NCI-H1436 treated with DMSO at 0.1 percent for 48 hours (cell line): ENCODE measurements around the gene SAG.
A peak's percentile ranks its signal among the peaks of the same experiment; 100 is the strongest.
"Not testable (repeated sequence)": the region's sequence is repeated elsewhere in the genome, so short reads cannot be mapped to it uniquely, and the experiment has no call there.

Experiments used
- DNase-seq: peaks from one replicate; lab custom pipeline; 2025; lab: John Stamatoyannopoulos, UW

SAG gene

DNA sequence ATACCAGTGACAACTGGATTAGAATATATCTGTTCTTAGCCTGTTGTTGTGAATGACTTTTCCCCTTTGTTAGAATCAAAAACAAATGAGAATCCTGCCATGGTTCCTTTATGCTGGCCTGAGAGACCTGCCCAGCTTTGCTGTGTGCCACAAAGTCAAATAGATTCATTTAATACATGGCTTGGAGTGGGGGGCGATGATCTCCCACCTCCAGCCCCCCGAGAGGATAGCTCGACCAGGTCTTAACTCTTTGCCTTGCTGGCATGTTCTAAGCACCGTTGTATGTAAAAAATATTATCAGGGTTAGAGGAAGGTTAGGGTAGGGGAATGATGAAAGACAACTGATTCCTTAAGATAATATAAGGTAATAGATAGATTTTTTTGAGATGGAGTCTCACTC lies 24.5 kb downstream of the SAG start:
- no peak for DNase-seq

DNA sequence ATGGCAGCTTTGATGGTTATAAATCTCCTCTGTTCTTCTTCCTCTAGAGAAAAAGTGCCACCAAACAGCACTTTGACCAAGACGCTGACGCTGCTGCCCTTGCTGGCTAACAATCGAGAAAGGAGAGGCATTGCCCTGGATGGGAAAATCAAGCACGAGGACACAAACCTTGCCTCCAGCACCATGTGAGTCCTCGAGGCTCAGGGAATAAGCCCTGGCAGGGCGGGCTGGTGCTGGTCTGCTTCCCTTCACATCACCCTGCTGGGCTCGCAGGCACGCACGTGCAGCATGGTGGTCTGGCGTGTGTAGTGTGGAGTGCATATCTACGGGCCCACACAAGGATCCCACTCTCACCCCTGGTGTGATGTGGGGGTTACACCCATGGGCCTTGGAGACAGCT lies 27.3 kb downstream of the SAG start:
- no peak for DNase-seq

DNA sequence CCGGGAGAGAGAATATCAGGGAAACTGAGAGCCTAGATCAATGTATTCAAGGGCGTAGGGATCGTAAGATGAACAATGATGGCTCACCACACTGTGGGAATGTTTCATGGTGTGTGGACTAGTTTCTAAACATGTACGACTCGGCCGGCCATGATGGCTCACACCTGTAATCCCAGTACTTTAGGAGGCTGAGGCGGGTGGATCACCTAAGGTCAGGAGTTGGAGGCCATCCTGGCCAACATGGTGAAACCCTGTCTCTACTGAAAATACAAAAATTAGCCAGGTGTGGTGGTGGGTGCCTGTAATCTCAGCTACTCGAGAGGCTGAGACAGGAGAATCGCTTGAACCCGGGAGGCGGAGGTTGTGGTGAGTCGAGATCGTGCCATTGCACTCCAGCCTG lies 28.5 kb downstream of the SAG start:
- DNase-seq = not testable (repeated sequence)

DNA sequence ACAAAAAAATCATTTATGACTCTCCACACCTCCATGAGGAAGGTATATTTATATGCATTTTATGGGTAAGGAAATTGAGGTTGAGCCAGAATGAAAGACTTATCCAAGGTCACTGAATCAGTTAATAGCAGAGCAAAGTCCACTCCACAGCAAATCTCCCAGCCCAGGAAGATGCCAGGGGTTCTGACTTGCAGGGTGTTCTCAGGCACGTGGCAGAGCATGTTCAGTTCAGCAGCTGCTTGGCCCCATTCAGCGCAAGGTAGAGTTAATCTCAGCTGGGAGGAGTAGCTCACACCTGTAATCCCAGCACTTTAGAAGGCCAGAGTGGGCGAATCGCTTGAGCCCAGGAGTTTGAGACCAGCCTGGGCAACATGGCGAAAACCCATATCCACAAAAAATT lies 28.9 kb downstream of the SAG start:
- no peak for DNase-seq

DNA sequence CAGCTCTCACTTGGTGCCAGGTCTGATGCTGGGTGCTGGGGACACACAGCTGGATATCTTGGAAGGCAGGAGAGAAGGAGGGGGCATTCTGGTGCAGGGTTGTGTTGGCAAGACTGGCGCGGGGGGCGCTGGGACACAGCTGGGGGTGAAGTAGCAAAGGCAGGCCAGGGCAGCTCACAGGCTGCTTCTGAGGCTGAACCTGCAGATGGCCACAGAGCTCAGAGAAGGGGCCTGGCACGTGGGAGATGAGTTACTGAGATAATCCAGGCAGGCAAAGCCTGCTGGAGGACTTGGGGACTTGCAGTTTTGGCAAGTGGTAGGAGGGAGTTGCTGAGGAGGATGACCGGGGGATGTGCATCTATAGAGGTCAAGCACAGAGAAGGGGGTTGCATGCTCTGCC lies 30.4 kb downstream of the SAG start:
- no peak for DNase-seq

DNA sequence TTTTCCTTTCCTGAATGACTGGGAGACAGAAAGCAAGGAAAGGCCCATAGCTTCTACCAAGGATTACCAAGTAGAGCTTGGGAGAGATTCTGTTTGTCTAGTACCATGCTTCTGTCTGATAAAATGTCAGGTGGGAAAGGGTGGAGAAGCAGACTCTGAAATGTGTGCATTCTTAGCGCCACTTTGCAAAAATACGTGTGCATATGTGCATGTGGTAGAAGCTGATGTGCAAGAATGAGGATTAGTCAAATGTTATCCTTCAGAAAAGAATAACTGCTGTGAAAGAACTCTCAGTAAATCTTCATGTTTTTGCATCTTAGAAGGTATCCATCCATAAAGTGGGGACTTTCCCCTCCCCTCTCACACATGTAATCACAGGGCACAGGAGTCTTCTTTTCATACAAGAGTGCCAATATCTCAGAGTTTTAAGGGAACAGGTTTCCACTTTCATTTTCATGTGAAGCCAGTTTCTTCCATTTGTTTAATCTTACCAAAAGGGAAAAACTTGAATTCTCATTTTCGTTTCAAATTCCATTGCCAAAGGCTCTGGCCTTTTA lies 31.3 kb downstream of the SAG start:
- DNase-seq = no peak

DNA sequence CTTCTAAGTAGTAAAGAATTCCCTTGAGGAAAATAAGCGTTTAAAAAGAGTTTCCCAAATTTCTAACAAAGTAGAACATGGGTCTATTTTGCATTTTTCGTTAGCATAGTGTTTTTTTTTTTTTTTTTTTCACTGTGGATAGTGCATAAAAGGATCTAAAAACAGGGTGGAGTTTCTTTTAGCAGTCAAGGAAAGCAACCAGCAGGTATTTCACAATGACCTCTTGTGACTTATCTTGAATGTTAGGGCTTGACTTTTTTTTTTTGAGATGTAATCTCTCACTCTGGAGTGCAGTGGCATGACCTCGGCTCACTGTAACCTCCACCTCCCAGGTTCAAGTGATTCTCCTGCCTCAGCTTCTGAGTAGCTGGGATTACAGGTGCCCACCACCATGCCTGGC lies 31.8 kb downstream of the SAG start:
- DNase-seq = no peak

DNA sequence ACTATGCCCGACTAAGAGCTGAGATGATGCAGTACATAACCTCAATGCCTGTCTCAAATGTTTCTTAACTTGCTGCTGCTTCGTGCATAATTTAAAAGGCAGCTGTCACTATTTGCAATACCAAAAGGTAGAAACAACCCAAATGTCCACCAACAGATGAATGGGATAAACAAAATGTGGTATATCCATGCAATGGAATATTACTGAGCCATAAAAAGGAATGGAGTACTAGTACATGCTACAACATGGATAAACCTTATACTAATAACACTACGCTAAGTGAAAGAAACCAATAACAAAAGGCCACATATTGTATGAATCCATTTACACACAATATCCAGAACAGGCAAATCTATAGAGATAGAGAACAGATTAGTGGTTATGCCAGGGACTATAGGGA lies 33.7 kb downstream of the SAG start:
- DNase-seq = no peak

DNA sequence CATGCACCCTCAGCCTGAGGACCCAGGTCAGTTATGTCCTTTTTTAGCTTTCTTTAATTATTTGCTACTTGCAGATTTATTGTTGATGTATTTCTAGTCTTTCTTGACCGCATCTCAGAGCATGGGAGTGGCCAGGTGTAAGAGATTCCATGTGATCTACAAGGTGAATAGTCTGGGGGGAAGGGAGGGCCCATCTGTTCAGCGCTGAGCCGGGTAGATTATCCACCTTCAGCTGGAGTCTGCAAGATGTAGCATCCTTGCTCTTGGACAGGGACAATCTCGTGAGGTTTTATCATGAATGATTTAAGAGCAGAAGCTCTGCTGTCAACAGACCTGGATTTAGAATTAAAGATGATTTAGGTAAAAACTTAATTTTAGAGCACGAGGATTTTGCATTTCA lies 34.7 kb downstream of the SAG start:
- DNase-seq = no peak

DNA sequence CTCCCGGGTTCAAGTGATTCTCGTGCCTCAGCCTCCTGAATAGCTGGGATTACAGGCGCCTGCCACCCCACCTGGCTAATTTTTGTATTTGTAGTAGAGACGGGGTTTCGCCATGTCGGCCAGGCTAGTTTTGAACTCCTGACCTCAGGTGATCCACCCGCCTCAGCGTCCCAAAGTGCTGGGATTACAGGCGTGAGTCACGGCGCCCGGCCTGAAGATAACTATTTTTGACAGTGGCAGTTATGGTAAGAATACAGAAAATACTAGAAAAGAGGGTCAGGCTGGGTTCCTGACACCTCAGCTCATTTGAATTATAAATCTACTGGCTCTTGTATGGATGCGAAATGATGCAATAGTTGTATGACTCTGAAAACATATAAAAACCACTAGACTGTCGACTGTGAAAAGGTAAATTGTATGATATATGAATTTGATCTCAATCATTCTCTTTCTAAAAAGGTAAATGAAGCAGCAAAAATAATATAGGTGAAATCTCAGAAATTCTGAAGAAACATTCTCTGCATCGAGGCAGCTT lies 35.6 kb downstream of the SAG start:
- no peak for DNase-seq

DNA sequence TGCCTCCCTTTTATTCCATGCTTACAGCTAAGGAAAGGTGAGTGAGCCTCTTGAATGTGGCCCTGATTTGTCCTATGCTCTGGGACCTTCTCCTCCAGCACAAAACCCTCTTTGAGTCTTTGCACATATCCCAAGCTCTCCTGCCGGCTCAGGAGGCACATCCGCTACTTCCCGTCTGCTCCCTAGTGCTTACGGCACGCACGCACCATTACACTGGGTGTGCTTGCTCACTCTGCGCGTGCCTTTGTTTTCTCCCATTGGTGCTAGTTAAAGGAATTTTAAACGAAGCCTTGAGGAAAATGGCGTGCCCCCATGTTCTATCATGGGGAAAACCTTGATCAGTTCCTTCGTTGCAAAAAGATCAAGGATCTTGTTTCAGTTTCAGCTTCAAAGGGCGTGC lies 38.8 kb downstream of the SAG start:
- DNase-seq = no peak

DNA sequence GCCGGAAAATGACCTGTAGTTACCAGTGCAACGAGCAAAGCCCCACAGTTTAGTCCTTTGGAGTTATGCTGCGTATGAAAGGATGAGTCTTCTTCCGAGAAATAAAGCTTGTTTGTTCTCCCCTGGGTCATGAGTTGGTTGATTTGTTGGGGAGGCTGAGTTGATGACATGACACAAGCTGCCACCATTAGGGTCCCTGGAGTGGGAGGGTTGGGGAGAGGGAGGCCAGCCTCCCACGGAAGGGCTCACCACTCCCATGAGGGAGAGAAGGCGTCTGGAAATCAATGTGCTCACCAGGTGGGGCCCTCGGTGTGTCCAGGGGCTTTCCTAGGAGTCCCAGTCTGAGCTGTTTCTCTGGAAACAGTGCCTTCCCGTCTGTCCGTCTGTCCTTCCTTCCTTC lies 39.3 kb downstream of the SAG start:
- no peak for DNase-seq

DNA sequence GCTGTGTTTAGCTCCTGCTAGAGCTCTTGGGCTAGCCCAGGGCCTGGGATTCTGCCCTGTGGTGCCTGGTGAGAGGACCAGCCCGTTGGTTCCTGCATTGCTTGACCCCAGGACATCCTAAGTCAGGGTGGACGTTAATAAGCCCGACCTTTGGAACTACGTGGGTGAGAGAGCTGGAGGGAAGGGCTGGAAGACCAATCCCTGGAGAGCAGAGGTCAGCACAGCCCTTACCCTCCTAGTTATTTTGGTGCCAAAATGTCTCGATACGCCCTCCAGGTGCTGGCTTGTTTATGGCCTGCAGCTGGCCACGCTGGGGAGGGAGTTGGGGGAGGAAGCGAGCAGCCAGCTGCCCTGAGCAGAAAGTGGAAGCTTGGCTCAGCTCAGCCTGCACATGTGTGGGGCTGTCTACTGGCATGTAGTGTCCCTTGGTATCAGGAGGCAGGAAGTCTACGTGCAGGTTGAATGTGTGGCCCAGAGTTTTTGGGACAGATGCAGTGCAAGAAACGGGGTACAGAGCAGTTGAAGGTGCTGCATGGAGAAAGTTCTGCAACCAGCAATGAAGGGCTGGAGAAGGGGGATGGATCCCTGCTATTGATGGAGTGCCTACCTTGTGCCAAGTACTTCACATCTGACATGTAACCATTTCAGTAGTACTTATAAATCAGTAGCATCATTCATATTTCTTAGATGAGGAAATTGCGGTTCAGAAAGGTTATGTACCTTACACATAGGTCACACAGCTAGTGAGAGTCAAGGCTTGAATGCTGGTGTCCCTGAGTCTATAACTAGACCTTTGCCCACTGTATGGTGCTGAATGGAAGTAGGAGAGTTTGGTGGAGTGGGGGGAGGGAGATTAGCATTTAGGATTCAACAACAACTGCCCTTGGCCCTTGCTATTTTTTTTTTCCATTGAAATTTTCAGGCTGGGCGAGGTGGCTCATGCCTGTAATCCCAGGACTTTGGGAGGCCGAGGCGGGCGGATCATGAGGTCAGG lies 41.7 kb downstream of the SAG start:
- no peak for DNase-seq

DNA sequence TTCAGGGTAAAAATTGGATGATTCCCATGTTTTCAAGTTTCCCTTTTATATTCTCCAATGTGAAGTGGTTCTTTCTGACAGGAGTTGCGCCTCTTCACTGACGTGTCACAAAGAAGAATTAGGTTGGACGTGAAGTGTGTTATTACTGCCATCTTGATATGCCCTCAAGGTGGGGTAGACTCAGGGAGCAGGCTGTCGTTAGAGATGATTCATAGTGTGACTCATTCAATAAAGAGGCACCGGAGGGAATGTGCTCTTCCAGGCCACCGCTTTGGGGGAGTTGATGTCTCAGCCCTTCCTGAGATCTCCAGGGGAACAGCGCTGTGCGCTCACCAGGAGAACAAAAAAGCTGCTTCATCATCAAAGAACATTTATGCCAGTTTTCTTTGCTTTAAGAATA lies 43.1 kb downstream of the SAG start:
- peak; percentile 66 for DNase-seq

DNA sequence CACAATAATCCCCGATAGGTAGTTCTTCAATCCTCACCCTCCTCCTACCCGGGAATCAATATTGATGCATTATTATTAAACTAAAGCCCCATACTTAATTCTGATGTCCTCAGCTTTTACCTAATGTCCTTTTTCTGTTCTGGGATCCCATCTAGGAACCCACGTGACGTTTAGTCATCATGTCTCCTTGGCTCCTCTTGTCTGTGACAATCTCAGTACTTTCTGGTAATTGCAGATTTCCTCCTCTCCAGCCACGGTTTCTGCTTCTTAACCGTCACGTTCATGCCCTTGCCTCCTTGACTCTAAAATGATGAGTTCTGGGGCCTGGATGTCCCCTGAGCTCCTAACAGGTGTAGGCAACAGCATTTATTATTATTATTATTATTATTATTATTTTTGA lies 43.8 kb downstream of the SAG start:
- no peak for DNase-seq

DNA sequence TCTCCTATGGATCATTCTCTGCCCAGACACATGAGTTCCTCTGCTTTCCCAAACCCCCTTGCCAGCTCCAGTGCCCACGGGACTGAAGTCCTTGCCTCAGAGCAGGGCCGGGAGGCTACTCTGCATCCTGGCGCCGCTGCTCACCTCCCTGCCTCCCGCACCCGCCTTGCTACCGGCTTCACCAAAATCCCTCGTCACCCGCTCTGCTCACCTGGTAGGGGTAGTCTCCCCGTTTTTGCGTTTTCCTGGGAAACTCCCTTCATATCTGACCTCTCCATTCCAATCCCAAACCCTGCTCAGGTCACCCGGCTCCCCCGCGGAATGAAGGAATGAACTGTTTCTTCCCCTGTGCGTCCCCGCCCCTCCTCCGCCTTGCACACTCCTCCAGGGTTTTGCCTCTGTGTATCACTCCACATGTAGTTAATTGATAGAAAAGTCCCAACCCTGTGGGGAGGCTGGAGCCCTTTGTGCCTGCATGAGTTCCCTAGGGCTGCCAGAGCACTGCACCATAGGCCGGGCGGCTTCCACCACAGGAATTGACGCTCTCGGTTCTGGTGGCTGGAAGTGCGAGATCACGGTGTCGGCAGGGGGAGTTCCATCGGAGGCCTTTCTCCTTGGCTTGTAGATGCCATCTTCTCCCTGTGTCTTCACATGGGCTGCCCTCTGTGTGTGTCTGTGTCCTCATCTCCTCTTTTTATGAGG lies 44.7 kb downstream of the SAG start:
- no peak for DNase-seq

DNA sequence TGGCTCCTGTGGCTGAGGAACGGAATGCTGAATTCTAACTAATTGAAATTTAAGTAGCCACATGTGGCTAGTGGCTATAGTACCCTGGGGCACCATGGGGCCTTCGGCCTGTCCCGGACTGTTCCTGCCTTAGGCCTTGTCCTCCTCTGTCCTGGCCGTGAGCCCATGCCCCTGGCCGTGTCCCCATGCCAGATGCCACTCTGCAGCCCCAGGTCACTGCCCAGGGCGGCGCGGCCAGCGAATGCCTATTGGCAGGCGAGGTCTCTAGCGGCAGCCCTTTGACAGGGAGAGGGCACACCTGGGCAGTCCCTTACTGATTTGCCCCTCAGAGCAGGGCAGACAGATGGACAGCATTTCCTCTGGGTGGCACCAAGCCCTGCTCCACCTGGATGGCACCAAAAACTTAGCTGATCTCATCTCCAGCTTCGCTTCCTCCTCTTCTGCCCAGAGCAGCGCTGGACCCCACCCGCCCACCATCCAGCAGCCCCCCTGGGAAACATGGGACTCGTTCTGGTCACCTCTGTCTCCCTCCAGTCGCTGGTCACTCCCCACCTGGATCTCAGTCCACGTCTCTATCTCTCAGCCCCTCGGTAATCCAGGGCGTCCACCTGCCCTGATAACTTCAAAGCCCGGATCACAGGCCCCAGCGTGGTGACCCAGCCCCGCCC lies 45.6 kb downstream of the SAG start:
- no peak for DNase-seq

DNA sequence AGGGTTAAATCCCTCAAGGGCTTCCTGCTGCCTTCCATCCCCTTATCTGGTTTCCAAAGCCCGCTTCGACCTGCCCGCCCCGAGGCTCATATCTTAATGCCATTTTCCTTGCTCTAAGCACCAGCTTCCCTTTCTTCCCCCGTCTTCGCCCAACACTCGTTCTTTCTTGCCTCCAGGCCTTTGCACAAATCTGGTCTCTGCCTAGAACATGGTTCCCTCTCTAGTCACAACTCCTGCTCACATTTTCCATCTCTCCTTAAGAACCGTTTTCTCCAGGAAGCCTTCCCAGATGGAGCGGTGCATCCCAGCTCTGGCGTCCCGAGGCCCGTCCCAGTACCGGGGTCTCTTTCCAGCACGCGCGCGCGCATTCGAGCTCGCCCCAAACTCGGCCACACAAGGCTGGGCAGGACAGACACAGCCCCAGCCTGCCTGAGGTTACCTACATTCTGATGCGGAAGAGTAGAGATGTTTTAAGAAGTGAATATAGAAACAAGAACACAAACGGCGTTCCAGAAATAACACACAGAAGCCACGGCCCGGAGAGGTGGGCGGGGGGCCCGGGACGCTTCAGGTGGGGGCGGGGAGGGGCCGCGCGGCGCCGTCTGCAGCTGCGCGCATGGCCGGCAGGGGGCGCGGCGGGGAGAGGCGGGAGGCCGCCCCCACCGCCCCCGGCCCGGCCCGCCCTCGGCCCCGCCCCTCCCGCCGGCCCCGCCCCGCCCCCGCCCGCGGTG lies 46.3 kb downstream of the SAG start, which contains the start of gene DGKD:
TSS of gene DGKD (plus strand) at position 726 of the 731 bp plus-strand sequence. CDS start 25 bp downstream, outside the sequence.
- DNase-seq = no peak

DNA sequence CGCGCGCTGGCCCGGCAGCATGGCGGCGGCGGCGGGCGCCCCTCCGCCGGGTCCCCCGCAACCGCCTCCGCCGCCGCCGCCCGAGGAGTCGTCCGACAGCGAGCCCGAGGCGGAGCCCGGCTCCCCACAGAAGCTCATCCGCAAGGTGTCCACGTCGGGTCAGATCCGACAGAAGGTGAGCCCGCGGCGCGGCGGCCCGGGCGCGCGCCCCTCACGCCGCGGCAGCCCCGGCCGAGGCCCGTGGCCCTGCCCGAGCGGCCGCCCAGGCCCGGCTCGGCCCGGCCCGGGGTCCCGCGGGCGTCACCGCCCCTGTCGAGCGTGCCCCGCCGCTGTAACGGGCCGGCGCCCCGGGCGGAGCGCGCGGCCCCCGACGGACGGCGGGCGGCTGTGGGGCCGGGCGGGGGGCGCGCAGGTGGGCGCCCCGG lies 46.9 kb downstream of the SAG start:
- no peak for DNase-seq

DNA sequence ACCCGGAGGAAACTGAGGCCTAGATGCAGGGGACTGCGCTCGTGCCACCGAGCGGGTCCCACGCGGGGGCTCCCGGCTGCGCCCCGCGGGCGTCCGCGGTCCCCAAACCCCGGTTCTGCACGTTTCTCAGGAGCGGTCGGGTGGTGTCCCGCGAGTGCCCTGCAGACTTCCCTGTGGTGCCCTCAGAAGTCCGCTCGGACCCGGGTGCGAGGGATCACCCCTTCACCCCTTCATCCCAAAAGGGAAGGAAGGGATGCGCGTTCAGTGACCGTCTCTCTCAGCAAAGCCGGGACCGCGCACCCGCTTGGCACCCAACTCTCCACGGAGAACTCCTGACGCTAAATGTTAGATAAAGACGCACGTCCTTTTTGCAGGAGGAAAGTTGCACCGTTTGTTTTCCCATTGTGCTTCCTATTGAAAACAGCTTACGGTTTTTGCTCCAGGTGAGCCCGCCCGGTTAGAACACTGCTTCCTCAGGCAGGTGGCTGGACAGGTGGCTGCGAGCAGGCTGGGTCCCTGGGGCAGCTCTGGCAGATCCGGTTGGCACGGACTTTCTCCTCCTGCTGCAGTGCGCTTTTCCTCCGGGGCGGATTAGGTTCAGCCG lies 47.5 kb downstream of the SAG start:
- no peak for DNase-seq

DNA sequence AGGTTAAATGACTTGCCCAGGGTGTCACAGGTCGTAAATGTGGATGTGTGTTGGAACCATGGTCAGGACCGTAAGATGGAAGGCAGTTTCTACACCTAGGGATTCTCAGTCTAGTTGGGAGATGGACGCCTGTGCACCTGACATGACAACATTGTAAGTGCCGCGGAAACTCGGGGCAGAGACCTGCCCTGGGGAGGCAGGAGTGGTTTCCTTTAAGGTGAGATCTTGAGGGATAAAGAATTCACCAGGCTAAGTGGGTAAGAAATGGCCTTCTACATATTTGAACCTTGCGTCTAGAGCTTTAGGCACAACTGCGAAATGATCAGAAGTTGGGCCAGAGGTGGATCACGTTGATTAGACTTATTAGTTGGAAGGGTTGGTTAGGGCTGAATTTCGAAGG lies 48.3 kb downstream of the SAG start:
- no peak for DNase-seq
